IPS-15b (cell line): ENCODE measurements around the gene WASHC4.

ENCODE experiments used
- H3K27me3 ChIP-seq: one replicate; pipeline ENCODE4 v1.6.1; 2013; ENCODE audit warnings: low read length; ENCODE audit not compliant: control insufficient read depth, insufficient read depth
- H3K36me3 ChIP-seq: one replicate; pipeline ENCODE4 v1.6.1; 2013; ENCODE audit warnings: low read length; ENCODE audit not compliant: control insufficient read depth, insufficient read depth
- H3K4me1 ChIP-seq: one replicate; pipeline ENCODE4 v1.6.1; 2013; ENCODE audit warnings: mild to moderate bottlenecking, low read length; ENCODE audit not compliant: control insufficient read depth, insufficient read depth
- H3K4me3 ChIP-seq: one replicate; pipeline ENCODE4 v1.5.1; 2013; ENCODE audit warnings: low read depth, low read length
- H3K9ac ChIP-seq: one replicate; pipeline ENCODE4 v1.6.1; 2013; ENCODE audit warnings: low read depth, mild to moderate bottlenecking, low read length
- H3K9me3 ChIP-seq: one replicate; pipeline ENCODE4 v1.6.1; 2013; ENCODE audit warnings: mild to moderate bottlenecking, low read length; ENCODE audit not compliant: control insufficient read depth, insufficient read depth

WASHC4 gene

GRCh38 chr12:105107494-105108371 is at the start of gene WASHC4:
WASHC4 (plus strand) TSS chr12:105107731; CDS start chr12:105107801, 70 bp downstream.
- H3K9me3 ChIP-seq: no peaks in the 10 kb centered on the region
- H3K27me3 ChIP-seq: peaks cover 3% of the 10 kb centered on the region
- H3K36me3 ChIP-seq: no peaks in the 10 kb centered on the region
- peak within 1 kb of the TSS; percentile 77 for H3K9ac ChIP-seq
- H3K4me3 ChIP-seq: peak within 1 kb of the TSS; percentile 94
- H3K4me1 ChIP-seq: peaks cover 11% of the 10 kb centered on the region

- no peaks in the 10 kb centered on the region for H3K9me3 ChIP-seq
- H3K9ac ChIP-seq: no peak overlapping the region
- H3K4me3 ChIP-seq: no peak overlapping the region
- no peaks in the 10 kb centered on the region for H3K4me1 ChIP-seq
- H3K36me3 ChIP-seq: peaks cover 3% of the 10 kb centered on the region
- no peaks in the 10 kb centered on the region for H3K27me3 ChIP-seq
These were observed 46.7 kb upstream of the WASHC4 start for GRCh38 chr12:105060715-105061378.

GRCh38 chr12:105064564-105065178 is 42.9 kb upstream of the WASHC4 start:
- peaks cover 3% of the 10 kb centered on the region for H3K36me3 ChIP-seq
- H3K9ac ChIP-seq: no peak overlapping the region
- H3K27me3 ChIP-seq: no peaks in the 10 kb centered on the region
- H3K9me3 ChIP-seq: no peaks in the 10 kb centered on the region
- H3K4me1 ChIP-seq: no peaks in the 10 kb centered on the region
- H3K4me3 ChIP-seq: no peak overlapping the region

- H3K9me3 ChIP-seq: no peaks in the 10 kb centered on the region
- H3K9ac ChIP-seq: no peak overlapping the region
- no peaks in the 10 kb centered on the region for H3K4me1 ChIP-seq
- no peaks in the 10 kb centered on the region for H3K36me3 ChIP-seq
- H3K27me3 ChIP-seq: no peaks in the 10 kb centered on the region
- H3K4me3 ChIP-seq: no peak overlapping the region
These were observed 40.0 kb upstream of the WASHC4 start for GRCh38 chr12:105067511-105068031.

- no peaks in the 10 kb centered on the region for H3K9me3 ChIP-seq
- H3K9ac ChIP-seq: no peak overlapping the region
- H3K36me3 ChIP-seq: no peaks in the 10 kb centered on the region
- no peaks in the 10 kb centered on the region for H3K27me3 ChIP-seq
- H3K4me1 ChIP-seq: no peaks in the 10 kb centered on the region
- H3K4me3 ChIP-seq: no peak overlapping the region
These were observed 37.4 kb upstream of the WASHC4 start for GRCh38 chr12:105069936-105070702.

GRCh38 chr12:105071981-105072380 is 35.5 kb upstream of the WASHC4 start:
- no peak overlapping the region for H3K9ac ChIP-seq
- no peaks in the 10 kb centered on the region for H3K36me3 ChIP-seq
- H3K4me3 ChIP-seq: no peak overlapping the region
- H3K4me1 ChIP-seq: no peaks in the 10 kb centered on the region
- H3K9me3 ChIP-seq: no peaks in the 10 kb centered on the region
- no peaks in the 10 kb centered on the region for H3K27me3 ChIP-seq

- no peaks in the 10 kb centered on the region for H3K4me1 ChIP-seq
- H3K36me3 ChIP-seq: no peaks in the 10 kb centered on the region
- no peak overlapping the region for H3K9ac ChIP-seq
- no peaks in the 10 kb centered on the region for H3K9me3 ChIP-seq
- no peak overlapping the region for H3K4me3 ChIP-seq
- H3K27me3 ChIP-seq: no peaks in the 10 kb centered on the region
These were observed 34.5 kb upstream of the WASHC4 start for GRCh38 chr12:105072888-105073488.

GRCh38 chr12:105076098-105076497 is 31.4 kb upstream of the WASHC4 start:
- no peak overlapping the region for H3K9ac ChIP-seq
- H3K4me3 ChIP-seq: no peak overlapping the region
- H3K27me3 ChIP-seq: no peaks in the 10 kb centered on the region
- no peaks in the 10 kb centered on the region for H3K4me1 ChIP-seq
- no peaks in the 10 kb centered on the region for H3K36me3 ChIP-seq
- H3K9me3 ChIP-seq: no peaks in the 10 kb centered on the region

GRCh38 chr12:105076913-105077312 is 30.6 kb upstream of the WASHC4 start:
- H3K9me3 ChIP-seq: no peaks in the 10 kb centered on the region
- no peaks in the 10 kb centered on the region for H3K4me1 ChIP-seq
- H3K9ac ChIP-seq: no peak overlapping the region
- H3K36me3 ChIP-seq: no peaks in the 10 kb centered on the region
- H3K27me3 ChIP-seq: no peaks in the 10 kb centered on the region
- no peak overlapping the region for H3K4me3 ChIP-seq

- H3K4me1 ChIP-seq: no peaks in the 10 kb centered on the region
- no peaks in the 10 kb centered on the region for H3K36me3 ChIP-seq
- peaks cover under 1% of the 10 kb centered on the region for H3K27me3 ChIP-seq
- H3K9me3 ChIP-seq: no peaks in the 10 kb centered on the region
- H3K4me3 ChIP-seq: no peak overlapping the region
- H3K9ac ChIP-seq: no peak overlapping the region
These were observed 30.1 kb upstream of the WASHC4 start for GRCh38 chr12:105077435-105077834.
